GM18498 (cell line): ENCODE data around the gene DNM2.
"Not testable (repeated sequence)": the region's sequence is repeated elsewhere in the genome, so short reads cannot be mapped to it uniquely, and the experiment has no call there.

Experiments used
- ATAC-seq: cut with Tn5 transposase; IDR thresholded peaks from one replicate; pipeline ENCODE4 v1.9.1; 2021; ENCODE audit warnings: mild to moderate bottlenecking, moderate library complexity; ENCODE audit not compliant: unreplicated experiment

DNM2 gene

GRCh38 chr19:10751109-10751953 is 33.5 kb downstream of the DNM2 start:
- no peak for ATAC-seq

GRCh38 chr19:10752237-10752912 is 34.5 kb downstream of the DNM2 start:
- ATAC-seq: no peak

- no peak for ATAC-seq
Measured at GRCh38 chr19:10752913-10753704, 35.2 kb downstream of the DNM2 start.

GRCh38 chr19:10756371-10756770 is 38.5 kb downstream of the DNM2 start:
- no peak for ATAC-seq

- no peak for ATAC-seq
Measured at GRCh38 chr19:10756791-10757190, 38.9 kb downstream of the DNM2 start.

GRCh38 chr19:10758050-10758449 is 40.2 kb downstream of the DNM2 start:
- ATAC-seq: not testable (repeated sequence)

- no peak for ATAC-seq
Measured at GRCh38 chr19:10758978-10759377, 41.1 kb downstream of the DNM2 start.

- peak; percentile 31 for ATAC-seq
Measured at GRCh38 chr19:10760273-10760944, 42.5 kb downstream of the DNM2 start.

- no peak for ATAC-seq
Measured at GRCh38 chr19:10761443-10762250, 43.8 kb downstream of the DNM2 start.

- no peak for ATAC-seq
Measured at GRCh38 chr19:10762656-10763055, 44.8 kb downstream of the DNM2 start.

- no peak for ATAC-seq
Measured at GRCh38 chr19:10763411-10763810, 45.5 kb downstream of the DNM2 start.

GRCh38 chr19:10763828-10764339 is 46.0 kb downstream of the DNM2 start:
- ATAC-seq: no peak

GRCh38 chr19:10764340-10764894 is 46.5 kb downstream of the DNM2 start:
- no peak for ATAC-seq

- no peak for ATAC-seq
Measured at GRCh38 chr19:10766049-10766623, 48.3 kb downstream of the DNM2 start.

GRCh38 chr19:10766671-10767201 is 48.9 kb downstream of the DNM2 start:
- ATAC-seq: no peak

- ATAC-seq: no peak
Measured at GRCh38 chr19:10767726-10768125, 49.8 kb downstream of the DNM2 start.

- ATAC-seq: no peak
Measured at GRCh38 chr19:10768369-10768768, 50.5 kb downstream of the DNM2 start.

- no peak for ATAC-seq
Measured at GRCh38 chr19:10768936-10769335, 51.1 kb downstream of the DNM2 start.
